ENCODE data around the gene FYN.

Gene FYN

GRCh38 chr6:111743862-111744692, 129.2 kb downstream of the FYN start:
- peaks cover 100% of the 10 kb centered on the region for H3K4me1 Mint-ChIP-seq
- no peak overlapping the region for H3K4me3 Mint-ChIP-seq
- H3K9me3 Mint-ChIP-seq, result no peaks in the 10 kb centered on the region
- no peaks in the 10 kb centered on the region for H3K27me3 Mint-ChIP-seq
- H3K36me3 Mint-ChIP-seq, result peaks cover 34% of the 10 kb centered on the region
- peak overlapping the region; percentile 55 for H3K27ac Mint-ChIP-seq

GRCh38 chr6:111743360-111743759, 129.9 kb downstream of the FYN start:
- Mint-ChIP-seq H3K27me3 (no peaks in the 10 kb centered on the region), H3K4me1 (peaks cover 100% of the 10 kb centered on the region), H3K9me3 (no peaks in the 10 kb centered on the region), H3K36me3 (peaks cover 37% of the 10 kb centered on the region), H3K4me3 (no peak overlapping the region), H3K27ac (peak overlapping the region; percentile 21)

- Mint-ChIP-seq H3K4me3 (peak overlapping the region; percentile 57), H3K36me3 (peaks cover 32% of the 10 kb centered on the region), H3K4me1 (peaks cover 100% of the 10 kb centered on the region), H3K27ac (peak overlapping the region; percentile 92), H3K9me3 (no peaks in the 10 kb centered on the region), H3K27me3 (no peaks in the 10 kb centered on the region)
These were observed 131.9 kb downstream of the FYN start for GRCh38 chr6:111741177-111741952.

GRCh38 chr6:111740506-111740905, 132.7 kb downstream of the FYN start:
- Mint-ChIP-seq H3K27ac (peak overlapping the region; percentile 92), H3K4me1 (peaks cover 100% of the 10 kb centered on the region), H3K27me3 (no peaks in the 10 kb centered on the region), H3K9me3 (no peaks in the 10 kb centered on the region), H3K36me3 (peaks cover 35% of the 10 kb centered on the region), H3K4me3 (peak overlapping the region; percentile 57)

- H3K27ac Mint-ChIP-seq, result peak overlapping the region; percentile 92
These were observed 134.0 kb downstream of the FYN start for GRCh38 chr6:111739257-111739696.

GRCh38 chr6:111738631-111739030, 134.6 kb downstream of the FYN start:
- no peaks in the 10 kb centered on the region for H3K9me3 Mint-ChIP-seq
- peak overlapping the region; percentile 63 for H3K4me3 Mint-ChIP-seq
- H3K4me1 Mint-ChIP-seq, result peaks cover 97% of the 10 kb centered on the region
- peaks cover 43% of the 10 kb centered on the region for H3K36me3 Mint-ChIP-seq
- H3K27ac Mint-ChIP-seq, result peak overlapping the region; percentile 92
- H3K27me3 Mint-ChIP-seq, result no peaks in the 10 kb centered on the region

More at GRCh38 chr6:111739257-111739696, 134.0 kb downstream of the FYN start:
- Mint-ChIP-seq H3K9me3 (no peaks in the 10 kb centered on the region), H3K36me3 (peaks cover 41% of the 10 kb centered on the region), H3K4me1 (peaks cover 100% of the 10 kb centered on the region), H3K4me3 (peak overlapping the region; percentile 63), H3K27me3 (no peaks in the 10 kb centered on the region)

- Mint-ChIP-seq H3K9me3 (no peaks in the 10 kb centered on the region), H3K27me3 (no peaks in the 10 kb centered on the region), H3K27ac (peak overlapping the region; percentile 92), H3K36me3 (peaks cover 46% of the 10 kb centered on the region), H3K4me1 (peaks cover 96% of the 10 kb centered on the region), H3K4me3 (no peak overlapping the region)
These were observed 135.1 kb downstream of the FYN start for GRCh38 chr6:111738156-111738555.

- H3K9me3 Mint-ChIP-seq, result no peaks in the 10 kb centered on the region
- peaks cover 96% of the 10 kb centered on the region for H3K4me1 Mint-ChIP-seq
- H3K4me3 Mint-ChIP-seq, result peak overlapping the region; percentile 59
- peak overlapping the region; percentile 95 for H3K27ac Mint-ChIP-seq
- peaks cover 54% of the 10 kb centered on the region for H3K36me3 Mint-ChIP-seq
- H3K27me3 Mint-ChIP-seq, result no peaks in the 10 kb centered on the region
These were observed 136.2 kb downstream of the FYN start for GRCh38 chr6:111737065-111737521.

GRCh38 chr6:111736005-111736608, 137.1 kb downstream of the FYN start:
- Mint-ChIP-seq H3K27ac (peak overlapping the region; percentile 95), H3K4me1 (peaks cover 96% of the 10 kb centered on the region), H3K27me3 (no peaks in the 10 kb centered on the region), H3K36me3 (peaks cover 56% of the 10 kb centered on the region), H3K9me3 (no peaks in the 10 kb centered on the region), H3K4me3 (peak overlapping the region; percentile 61)

GRCh38 chr6:111734068-111735061, 138.9 kb downstream of the FYN start:
- H3K27ac Mint-ChIP-seq, result peak overlapping the region; percentile 81
- peaks cover 96% of the 10 kb centered on the region for H3K4me1 Mint-ChIP-seq
- no peaks in the 10 kb centered on the region for H3K9me3 Mint-ChIP-seq
- H3K27me3 Mint-ChIP-seq, result no peaks in the 10 kb centered on the region
- peaks cover 57% of the 10 kb centered on the region for H3K36me3 Mint-ChIP-seq
- H3K4me3 Mint-ChIP-seq, result peak overlapping the region; percentile 24

GRCh38 chr6:111732390-111732789, 140.9 kb downstream of the FYN start:
- H3K4me3 Mint-ChIP-seq, result no peak overlapping the region
- peaks cover 90% of the 10 kb centered on the region for H3K4me1 Mint-ChIP-seq
- H3K27me3 Mint-ChIP-seq, result no peaks in the 10 kb centered on the region
- H3K36me3 Mint-ChIP-seq, result peaks cover 56% of the 10 kb centered on the region
- no peaks in the 10 kb centered on the region for H3K9me3 Mint-ChIP-seq
- peak overlapping the region; percentile 41 for H3K27ac Mint-ChIP-seq

GRCh38 chr6:111731456-111732195, 141.6 kb downstream of the FYN start:
- Mint-ChIP-seq H3K9me3 (no peaks in the 10 kb centered on the region), H3K36me3 (peaks cover 58% of the 10 kb centered on the region), H3K4me1 (peaks cover 90% of the 10 kb centered on the region), H3K27me3 (no peaks in the 10 kb centered on the region), H3K27ac (peak overlapping the region; percentile 87), H3K4me3 (no peak overlapping the region)

GRCh38 chr6:111730864-111731263, 142.4 kb downstream of the FYN start:
- no peaks in the 10 kb centered on the region for H3K9me3 Mint-ChIP-seq
- H3K27ac Mint-ChIP-seq, result peak overlapping the region; percentile 87
- H3K4me1 Mint-ChIP-seq, result peaks cover 90% of the 10 kb centered on the region
- H3K27me3 Mint-ChIP-seq, result no peaks in the 10 kb centered on the region
- no peak overlapping the region for H3K4me3 Mint-ChIP-seq
- H3K36me3 Mint-ChIP-seq, result peaks cover 59% of the 10 kb centered on the region

GRCh38 chr6:111727802-111728201, 145.4 kb downstream of the FYN start:
- H3K9me3 Mint-ChIP-seq, result no peaks in the 10 kb centered on the region
- H3K27ac Mint-ChIP-seq, result peak overlapping the region; percentile 41
- no peak overlapping the region for H3K4me3 Mint-ChIP-seq
- H3K4me1 Mint-ChIP-seq, result peaks cover 93% of the 10 kb centered on the region
- H3K27me3 Mint-ChIP-seq, result no peaks in the 10 kb centered on the region
- H3K36me3 Mint-ChIP-seq, result peaks cover 56% of the 10 kb centered on the region
